D341Med (cell line): ENCODE results near the gene GOLPH3L.
"Not testable (repeated sequence)": the region's sequence is repeated elsewhere in the genome, so short reads cannot be mapped to it uniquely, and the experiment has no call there.

Experiments
- DNase-seq: peaks from one replicate; pipeline ENCODE4 v3.0.0; 2012; ENCODE audit warnings: low spot score

The GOLPH3L gene

GRCh38 chr1:150615346-150616201, 81.4 kb downstream of the GOLPH3L start:
- DNase-seq, result no peak

- no peak for DNase-seq
Observed at GRCh38 chr1:150613061-150613920, 83.7 kb downstream of the GOLPH3L start.

- no peak for DNase-seq
Observed at GRCh38 chr1:150612014-150612345, 85.0 kb downstream of the GOLPH3L start.

GRCh38 chr1:150610576-150610975, 86.4 kb downstream of the GOLPH3L start:
- DNase-seq, result no peak

- no peak for DNase-seq
Observed at GRCh38 chr1:150609732-150610131, 87.2 kb downstream of the GOLPH3L start.

GRCh38 chr1:150606463-150607142, 90.4 kb downstream of the GOLPH3L start:
- no peak for DNase-seq

- DNase-seq, result not testable (repeated sequence)
Observed at GRCh38 chr1:150605451-150605731, 91.6 kb downstream of the GOLPH3L start.

- DNase-seq, result no peak
Observed at GRCh38 chr1:150604226-150604588, 92.7 kb downstream of the GOLPH3L start.

- DNase-seq, result no peak
Observed at GRCh38 chr1:150603711-150604110, 93.2 kb downstream of the GOLPH3L start.

GRCh38 chr1:150602372-150602771, 94.6 kb downstream of the GOLPH3L start:
- not testable (repeated sequence) for DNase-seq

- DNase-seq, result no peak
Observed at GRCh38 chr1:150601540-150601939, 95.4 kb downstream of the GOLPH3L start.

- not testable (repeated sequence) for DNase-seq
Observed at GRCh38 chr1:150598346-150598745, 98.6 kb downstream of the GOLPH3L start.

- DNase-seq, result peak; percentile 67
Observed at GRCh38 chr1:150596976-150597375, 100.0 kb downstream of the GOLPH3L start.
